ENCODE data around the gene PDZK1IP1. TPM values are rescaled to one million over a fixed set of nuclear protein-coding genes. Genes with fewer than 3 reads are reported as not detected.
"Not testable (repeated sequence)": the region's sequence is repeated elsewhere in the genome, so short reads cannot be mapped to it uniquely, and the experiment has no call there.

PDZK1IP1 gene
- total and polyA plus RNA-seq, 2 donors from 2014 or later, result 245 to 2,553 TPM

DNA sequence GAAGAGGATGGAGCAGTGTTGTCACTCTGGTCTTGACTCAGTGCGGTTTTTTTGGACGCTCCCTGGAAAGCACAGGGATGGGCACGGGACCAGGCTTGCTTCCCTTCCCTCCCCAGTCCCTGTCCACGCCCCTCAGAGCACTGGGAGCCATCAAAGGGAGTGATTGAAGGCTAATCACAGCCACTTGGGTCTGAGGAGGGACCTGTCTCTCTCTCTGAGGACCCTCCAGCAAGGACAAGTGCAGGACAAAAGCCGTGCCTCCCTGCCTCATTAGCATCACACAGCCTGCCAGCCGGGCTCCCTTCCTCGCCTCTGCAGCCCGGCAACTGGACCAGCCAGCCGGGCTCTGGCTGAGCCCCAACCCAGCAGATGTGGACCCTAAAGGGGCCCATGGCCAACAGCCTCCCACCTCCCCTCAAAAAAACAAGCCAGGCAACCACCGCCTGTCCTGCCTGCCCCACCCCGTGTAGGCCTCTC lies 18.6 kb upstream of the PDZK1IP1 start:
- no peaks in the 10 kb centered on the region for H3K4me1 ChIP-seq (ENCODE audit: control insufficient read depth in 2 of 3, insufficient read depth in 2 of 3, low read depth in 1 of 3, low read length in 3 of 3)
- FAIRE-seq (no peak), DNase-seq (no peak)
- intact Hi-C loops (cut with DNase I), result no loop called here
- no peak overlapping the region for H3K27ac ChIP-seq (ENCODE audit: low read depth in 2 of 2, low read length in 2 of 2)
- no peaks in the 10 kb centered on the region for H3K9me3 ChIP-seq (ENCODE audit: control insufficient read depth in 2 of 3, insufficient read depth in 1 of 3, low read length in 3 of 3)
- H3K27me3 ChIP-seq (ENCODE audit: control insufficient read depth, insufficient read depth, low read length), result no peaks in the 10 kb centered on the region
- H3K4me3 ChIP-seq (ENCODE audit: low read length in 3 of 3), result no peak overlapping the region
- no peak overlapping the region for H3K9ac ChIP-seq (ENCODE audit: low read length in 3 of 3)
- TF ChIP-seq, protein P1, sequence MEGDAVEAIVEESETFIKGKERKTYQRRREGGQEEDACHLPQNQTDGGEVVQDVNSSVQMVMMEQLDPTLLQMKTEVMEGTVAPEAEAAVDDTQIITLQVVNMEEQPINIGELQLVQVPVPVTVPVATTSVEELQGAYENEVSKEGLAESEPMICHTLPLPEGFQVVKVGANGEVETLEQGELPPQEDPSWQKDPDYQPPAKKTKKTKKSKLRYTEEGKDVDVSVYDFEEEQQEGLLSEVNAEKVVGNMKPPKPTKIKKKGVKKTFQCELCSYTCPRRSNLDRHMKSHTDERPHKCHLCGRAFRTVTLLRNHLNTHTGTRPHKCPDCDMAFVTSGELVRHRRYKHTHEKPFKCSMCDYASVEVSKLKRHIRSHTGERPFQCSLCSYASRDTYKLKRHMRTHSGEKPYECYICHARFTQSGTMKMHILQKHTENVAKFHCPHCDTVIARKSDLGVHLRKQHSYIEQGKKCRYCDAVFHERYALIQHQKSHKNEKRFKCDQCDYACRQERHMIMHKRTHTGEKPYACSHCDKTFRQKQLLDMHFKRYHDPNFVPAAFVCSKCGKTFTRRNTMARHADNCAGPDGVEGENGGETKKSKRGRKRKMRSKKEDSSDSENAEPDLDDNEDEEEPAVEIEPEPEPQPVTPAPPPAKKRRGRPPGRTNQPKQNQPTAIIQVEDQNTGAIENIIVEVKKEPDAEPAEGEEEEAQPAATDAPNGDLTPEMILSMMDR (IDR thresholded peaks at IDR 0.05; ENCODE audit: borderline replicate concordance, extremely low read depth, insufficient read depth), result no peak
- no peaks in the 10 kb centered on the region for H3K36me3 ChIP-seq (ENCODE audit: control insufficient read depth in 2 of 3, insufficient read depth in 3 of 3, low read length in 3 of 3)

DNA sequence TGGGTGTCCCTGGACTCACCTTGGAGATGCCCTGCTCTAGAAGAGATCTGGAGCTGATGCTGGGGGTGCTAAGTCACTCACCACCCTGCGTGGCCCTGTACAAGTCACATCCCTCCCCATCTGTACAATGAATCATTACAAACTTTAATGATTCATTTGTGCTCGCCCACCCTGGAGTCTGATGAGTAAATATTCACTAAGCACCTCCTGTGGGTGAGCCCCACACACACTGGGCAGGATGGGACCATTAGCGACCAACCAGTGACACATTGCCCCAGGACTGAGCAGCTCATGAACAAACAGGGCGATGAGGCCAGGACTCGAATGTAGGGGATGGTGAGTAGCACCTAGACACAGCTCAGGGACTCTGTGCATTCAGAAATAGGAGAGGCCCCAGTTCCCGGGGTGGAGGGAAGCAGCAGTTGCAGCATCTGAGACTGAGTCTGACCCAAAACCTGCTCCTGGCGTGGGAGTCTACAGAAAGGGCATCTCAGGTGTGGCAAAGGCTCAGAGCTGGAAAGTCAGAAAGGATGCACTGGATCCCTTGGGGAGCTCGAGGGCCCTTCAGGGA lies 18.1 kb upstream of the PDZK1IP1 start:
- TF ChIP-seq, protein P1 (IDR thresholded peaks at IDR 0.05; ENCODE audit: borderline replicate concordance, extremely low read depth, insufficient read depth), result no peak
- intact Hi-C loops (cut with DNase I), result no loop called here

DNA sequence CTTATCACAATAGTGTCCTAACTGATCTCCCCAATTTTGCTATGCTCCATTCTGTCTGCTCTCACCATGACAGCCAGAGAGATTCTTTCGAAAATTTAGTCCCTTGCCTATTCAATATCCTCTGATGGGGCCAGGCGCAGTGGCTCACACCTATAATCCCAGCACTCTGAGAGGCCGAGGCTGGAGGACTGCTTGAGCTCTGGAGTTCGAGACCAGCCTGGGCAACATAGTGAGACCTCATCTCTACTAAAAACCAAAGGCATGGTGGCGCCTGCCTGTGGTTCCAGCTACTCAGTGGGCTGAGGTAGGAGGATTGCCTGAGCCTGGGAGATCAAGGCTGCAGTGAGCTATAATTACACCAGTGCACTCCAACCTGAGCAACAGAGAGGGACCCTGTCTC lies 16.1 kb upstream of the PDZK1IP1 start:
- TF ChIP-seq, protein P1 (IDR thresholded peaks at IDR 0.05; ENCODE audit: borderline replicate concordance, extremely low read depth, insufficient read depth), result no peak
- no peak overlapping the region for H3K4me3 ChIP-seq (ENCODE audit: low read length in 3 of 3)
- intact Hi-C loops (cut with DNase I), result no loop called here
- DNase-seq (no peak), FAIRE-seq (no peak)
- no peak overlapping the region for H3K27ac ChIP-seq (ENCODE audit: low read depth in 2 of 2, low read length in 2 of 2)
- H3K4me1 ChIP-seq (ENCODE audit: control insufficient read depth in 2 of 3, insufficient read depth in 2 of 3, low read depth in 1 of 3, low read length in 3 of 3), result no peaks in the 10 kb centered on the region
- H3K36me3 ChIP-seq (ENCODE audit: control insufficient read depth in 2 of 3, insufficient read depth in 3 of 3, low read length in 3 of 3), result no peaks in the 10 kb centered on the region
- H3K27me3 ChIP-seq (ENCODE audit: control insufficient read depth, insufficient read depth, low read length), result no peaks in the 10 kb centered on the region
- no peak overlapping the region for H3K9ac ChIP-seq (ENCODE audit: low read length in 3 of 3)
- H3K9me3 ChIP-seq (ENCODE audit: control insufficient read depth in 2 of 3, insufficient read depth in 1 of 3, low read length in 3 of 3), result no peaks in the 10 kb centered on the region

More for the DNA sequence above, 18.1 kb upstream of the PDZK1IP1 start:
- no peaks in the 10 kb centered on the region for H3K4me1 ChIP-seq (ENCODE audit: control insufficient read depth in 2 of 3, insufficient read depth in 2 of 3, low read depth in 1 of 3, low read length in 3 of 3)
- no peak overlapping the region for H3K4me3 ChIP-seq (ENCODE audit: low read length in 3 of 3)
- H3K9ac ChIP-seq (ENCODE audit: low read length in 3 of 3), result no peak overlapping the region
- H3K27me3 ChIP-seq (ENCODE audit: control insufficient read depth, insufficient read depth, low read length), result no peaks in the 10 kb centered on the region
- H3K9me3 ChIP-seq (ENCODE audit: control insufficient read depth in 2 of 3, insufficient read depth in 1 of 3, low read length in 3 of 3), result no peaks in the 10 kb centered on the region
- H3K36me3 ChIP-seq (ENCODE audit: control insufficient read depth in 2 of 3, insufficient read depth in 3 of 3, low read length in 3 of 3), result no peaks in the 10 kb centered on the region
- FAIRE-seq, result no peak
- DNase-seq, result no peak
- H3K27ac ChIP-seq (ENCODE audit: low read depth in 2 of 2, low read length in 2 of 2), result no peak overlapping the region

DNA sequence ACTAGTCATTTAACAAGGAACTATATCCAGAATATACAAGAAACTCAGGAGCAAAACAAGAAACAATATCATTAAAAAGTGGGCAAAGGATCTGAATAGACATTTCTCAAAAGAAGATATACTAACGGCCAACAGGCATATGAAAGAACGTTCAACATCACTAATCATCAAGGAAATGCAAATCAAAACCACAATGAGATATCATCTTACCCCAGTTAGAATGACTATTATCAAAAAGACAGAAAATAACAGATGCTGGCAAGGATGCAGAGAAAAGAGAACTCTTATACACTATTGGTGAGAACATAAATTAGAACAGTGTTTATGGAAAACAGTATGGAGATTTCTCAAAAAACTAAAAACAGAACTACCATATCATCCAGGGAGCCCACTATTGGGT lies 13.7 kb upstream of the PDZK1IP1 start:
- H3K9ac ChIP-seq (ENCODE audit: low read length in 3 of 3); H3K36me3 ChIP-seq (ENCODE audit: control insufficient read depth in 2 of 3, insufficient read depth in 3 of 3, low read length in 3 of 3); H3K27ac ChIP-seq (ENCODE audit: low read depth in 2 of 2, low read length in 2 of 2); H3K4me3 ChIP-seq (ENCODE audit: low read length in 3 of 3); H3K27me3 ChIP-seq (ENCODE audit: control insufficient read depth, insufficient read depth, low read length); H3K4me1 ChIP-seq (ENCODE audit: control insufficient read depth in 2 of 3, insufficient read depth in 2 of 3, low read depth in 1 of 3, low read length in 3 of 3); FAIRE-seq; DNase-seq; intact Hi-C loops (cut with DNase I); H3K9me3 ChIP-seq (ENCODE audit: control insufficient read depth in 2 of 3, insufficient read depth in 1 of 3, low read length in 3 of 3): not testable (repeated sequence)

All from kidney (tissue), 14 donors.